Neural progenitor cell (in vitro differentiated cells): ENCODE results near the gene FSCN2.

Experiments
- EZH2 ChIP-seq: fragments of 200-600 bp; sonication (generic); IDR thresholded peaks from 2 replicates; pipeline ENCODE4 v1.6.1; 2017; ENCODE audit warnings: antibody characterized with exemption, mild to moderate bottlenecking, moderate library complexity
- EZH2phosphoT487 ChIP-seq: fragments of 200-600 bp; sonication (generic); IDR thresholded peaks from 2 replicates; pipeline ENCODE4 v1.6.1; 2017; ENCODE audit warnings: antibody characterized with exemption
- TF ChIP-seq, protein P1 (sequence below): fragments of 200-600 bp; sonication (generic); IDR thresholded peaks from 2 replicates; pipeline ENCODE4 v1.5.1; 2017; ENCODE audit warnings: antibody characterized with exemption, mild to moderate bottlenecking

DNA sequence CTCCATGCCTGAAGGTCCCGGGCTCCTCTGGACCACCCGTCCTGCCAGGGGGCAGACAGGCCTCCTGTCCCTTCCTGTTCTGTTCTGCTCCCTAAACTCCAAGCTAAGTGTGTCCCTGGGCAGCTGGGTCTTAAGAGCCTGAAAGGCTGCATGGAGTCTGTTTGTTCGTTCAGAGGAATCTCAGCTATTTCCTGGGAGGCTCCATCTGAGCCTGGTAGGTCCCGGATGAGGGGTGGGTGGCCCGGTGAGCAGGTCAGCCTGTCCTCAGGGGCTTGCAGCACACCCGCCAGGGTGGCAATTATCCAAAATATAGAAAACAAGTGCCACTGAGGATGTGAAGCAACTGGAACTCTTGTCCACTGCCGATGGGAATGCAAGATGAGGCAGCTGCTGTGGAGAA lies 28.1 kb upstream of the FSCN2 start:
- TF ChIP-seq, protein P1, sequence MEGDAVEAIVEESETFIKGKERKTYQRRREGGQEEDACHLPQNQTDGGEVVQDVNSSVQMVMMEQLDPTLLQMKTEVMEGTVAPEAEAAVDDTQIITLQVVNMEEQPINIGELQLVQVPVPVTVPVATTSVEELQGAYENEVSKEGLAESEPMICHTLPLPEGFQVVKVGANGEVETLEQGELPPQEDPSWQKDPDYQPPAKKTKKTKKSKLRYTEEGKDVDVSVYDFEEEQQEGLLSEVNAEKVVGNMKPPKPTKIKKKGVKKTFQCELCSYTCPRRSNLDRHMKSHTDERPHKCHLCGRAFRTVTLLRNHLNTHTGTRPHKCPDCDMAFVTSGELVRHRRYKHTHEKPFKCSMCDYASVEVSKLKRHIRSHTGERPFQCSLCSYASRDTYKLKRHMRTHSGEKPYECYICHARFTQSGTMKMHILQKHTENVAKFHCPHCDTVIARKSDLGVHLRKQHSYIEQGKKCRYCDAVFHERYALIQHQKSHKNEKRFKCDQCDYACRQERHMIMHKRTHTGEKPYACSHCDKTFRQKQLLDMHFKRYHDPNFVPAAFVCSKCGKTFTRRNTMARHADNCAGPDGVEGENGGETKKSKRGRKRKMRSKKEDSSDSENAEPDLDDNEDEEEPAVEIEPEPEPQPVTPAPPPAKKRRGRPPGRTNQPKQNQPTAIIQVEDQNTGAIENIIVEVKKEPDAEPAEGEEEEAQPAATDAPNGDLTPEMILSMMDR: no peak
- no peak for TF ChIP-seq EZH2
- no peak for TF ChIP-seq EZH2phosphoT487
